Measurements from ENCODE around the gene SSUH2.

The SSUH2 gene

GRCh38 chr3:8571256-8571655 lies 73.3 kb downstream of the SSUH2 start:
- H4K20me1 ChIP-seq (ENCODE audit: low read depth, low read length): no peaks in the 10 kb centered on the region
- H2AFZ ChIP-seq (ENCODE audit: low read depth, low read length, severe bottlenecking): no peak overlapping the region
- no peaks in the 10 kb centered on the region for H3K27me3 ChIP-seq (ENCODE audit: low read length)

More at GRCh38 chr3:8571256-8571655, 73.3 kb downstream of the SSUH2 start:
- H3K9me3 ChIP-seq (ENCODE audit: insufficient read depth, low read length): no peaks in the 10 kb centered on the region
- no peak overlapping the region for H3K4me3 ChIP-seq (ENCODE audit: insufficient read depth, low read length, poor library complexity, severe bottlenecking)
- no peak overlapping the region for H3K9ac ChIP-seq (ENCODE audit: low read length)
- H3K9me2 ChIP-seq (replicated peaks; ENCODE audit: insufficient read depth, low read length): no peaks in the 10 kb centered on the region
- H3K4me2 ChIP-seq (ENCODE audit: low read depth, low read length, poor library complexity, severe bottlenecking): no peak overlapping the region
- no peaks in the 10 kb centered on the region for H3K79me2 ChIP-seq (ENCODE audit: insufficient read depth, low read length)
- H3K36me3 ChIP-seq (ENCODE audit: low read length): no peaks in the 10 kb centered on the region
- no peak for TF ChIP-seq CTCF (IDR thresholded peaks at IDR 0.05; ENCODE audit: insufficient read depth, low read length, poor library complexity, severe bottlenecking)
- no peak for TF ChIP-seq EZH2phosphoT487 (conservative IDR thresholded peaks at IDR 0.05; ENCODE audit: low read length)
- no peak overlapping the region for H3K27ac ChIP-seq (ENCODE audit: low read depth, low read length)
- no peaks in the 10 kb centered on the region for H3F3A ChIP-seq (ENCODE audit: insufficient read depth)

Data from SU-DHL-6 (cell line).